HG03521 (cell line): ENCODE data around the gene TMEM138.
A peak's percentile ranks its signal among the peaks of the same experiment; 100 is the strongest.

Experiments
- ATAC-seq: cut with Tn5 transposase; IDR thresholded peaks from one replicate; pipeline ENCODE4 v1.9.1; 2021; ENCODE audit warnings: mild to moderate bottlenecking, moderate library complexity; ENCODE audit not compliant: unreplicated experiment

The TMEM138 gene

DNA sequence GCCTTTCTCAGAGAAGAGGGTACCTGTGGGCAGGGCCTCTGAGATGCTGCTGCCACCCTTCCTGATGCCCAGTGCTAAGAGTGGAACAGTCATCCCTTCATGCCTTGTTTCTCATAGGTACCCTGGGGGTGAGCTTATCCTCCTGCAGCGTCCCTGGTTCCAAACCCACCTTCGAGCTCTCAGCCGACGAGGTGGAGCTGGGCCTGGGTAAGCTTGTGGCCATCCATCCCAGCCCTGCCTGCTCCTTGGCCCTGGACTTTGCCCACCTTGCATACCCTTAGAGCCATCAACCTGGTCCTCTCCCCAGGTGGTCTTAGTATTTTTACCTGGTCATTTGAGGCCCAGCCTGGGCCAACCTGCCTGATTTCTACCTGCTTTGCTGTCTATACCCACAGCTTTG lies 20.5 kb upstream of the TMEM138 start:
- no peak for ATAC-seq

GRCh38 chr11:61342207-61342803 lies 19.9 kb upstream of the TMEM138 start:
- no peak for ATAC-seq

GRCh38 chr11:61343792-61344745 lies 18.1 kb upstream of the TMEM138 start:
- no peak for ATAC-seq

- ATAC-seq: no peak
Observed at GRCh38 chr11:61345170-61345610, 17.0 kb upstream of the TMEM138 start.

DNA sequence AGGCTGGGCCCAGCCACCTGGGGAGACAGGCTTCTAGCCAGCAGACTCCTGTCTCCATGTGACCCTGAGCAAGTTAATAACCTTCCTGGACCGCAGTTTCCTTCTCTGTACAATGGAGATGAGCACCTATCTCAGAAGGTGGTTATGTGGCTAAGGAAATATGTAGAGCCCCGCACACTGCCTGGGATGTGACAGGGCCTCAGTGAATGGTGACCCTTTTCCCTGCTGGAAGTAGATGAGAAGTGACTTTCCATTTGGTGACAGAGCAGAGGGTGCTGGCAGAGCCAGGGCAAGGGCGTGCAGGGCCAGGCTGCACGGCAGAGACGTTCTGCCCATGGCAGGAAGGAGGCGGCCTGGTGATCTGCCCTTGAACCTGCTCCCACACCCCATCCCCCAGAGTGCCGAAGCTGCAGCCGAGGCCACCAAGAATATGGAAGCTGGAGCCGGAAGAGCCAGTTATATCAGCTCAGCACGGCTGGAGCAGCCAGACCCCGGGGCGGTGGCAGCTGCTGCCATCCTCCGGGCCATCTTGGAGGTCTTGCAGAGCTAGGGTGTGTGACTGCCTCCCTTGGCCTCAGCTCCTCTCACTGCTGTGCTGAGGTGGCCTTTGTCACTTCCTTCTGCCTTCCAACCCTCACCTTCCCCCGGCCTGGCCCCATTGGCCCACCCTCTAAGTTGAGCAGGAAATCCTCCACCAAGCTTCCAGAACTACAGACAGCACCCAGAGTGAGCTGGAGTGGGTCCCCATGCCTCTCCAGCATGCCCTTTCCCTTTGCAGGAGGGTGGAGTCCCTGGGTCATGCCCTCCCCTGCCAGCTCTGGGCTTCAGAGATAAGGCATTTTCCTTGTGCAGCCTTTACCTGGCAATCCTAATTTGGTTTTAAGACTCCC lies 16.0 kb upstream of the TMEM138 start:
- no peak for ATAC-seq

- ATAC-seq: no peak
Observed at GRCh38 chr11:61347916-61348461, 14.2 kb upstream of the TMEM138 start.

- no peak for ATAC-seq
Observed at GRCh38 chr11:61349189-61349751, 12.9 kb upstream of the TMEM138 start.

GRCh38 chr11:61349916-61350315 lies 12.3 kb upstream of the TMEM138 start:
- ATAC-seq: no peak

DNA sequence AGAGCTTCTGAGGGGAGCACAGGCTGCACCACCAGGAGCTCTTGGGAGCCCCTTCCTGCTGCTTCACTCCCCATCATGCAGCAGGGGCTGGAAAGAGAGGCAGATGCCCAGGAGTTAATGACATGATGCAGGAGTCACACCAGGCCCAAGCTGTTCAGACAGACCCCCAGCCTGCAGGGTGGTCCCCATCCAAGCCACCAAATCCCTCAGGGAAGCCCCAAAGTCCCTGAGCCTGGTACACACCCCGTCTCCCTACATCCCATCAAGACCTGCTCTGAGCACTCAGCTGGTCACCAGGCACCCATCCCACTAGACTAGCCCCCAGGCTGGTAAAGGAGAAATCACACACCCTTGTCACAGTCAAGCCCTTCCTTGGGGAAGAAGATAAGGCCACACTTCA lies 11.8 kb upstream of the TMEM138 start:
- ATAC-seq: no peak

GRCh38 chr11:61350803-61351202 lies 11.4 kb upstream of the TMEM138 start:
- ATAC-seq: no peak

GRCh38 chr11:61352038-61352437 lies 10.1 kb upstream of the TMEM138 start:
- no peak for ATAC-seq

DNA sequence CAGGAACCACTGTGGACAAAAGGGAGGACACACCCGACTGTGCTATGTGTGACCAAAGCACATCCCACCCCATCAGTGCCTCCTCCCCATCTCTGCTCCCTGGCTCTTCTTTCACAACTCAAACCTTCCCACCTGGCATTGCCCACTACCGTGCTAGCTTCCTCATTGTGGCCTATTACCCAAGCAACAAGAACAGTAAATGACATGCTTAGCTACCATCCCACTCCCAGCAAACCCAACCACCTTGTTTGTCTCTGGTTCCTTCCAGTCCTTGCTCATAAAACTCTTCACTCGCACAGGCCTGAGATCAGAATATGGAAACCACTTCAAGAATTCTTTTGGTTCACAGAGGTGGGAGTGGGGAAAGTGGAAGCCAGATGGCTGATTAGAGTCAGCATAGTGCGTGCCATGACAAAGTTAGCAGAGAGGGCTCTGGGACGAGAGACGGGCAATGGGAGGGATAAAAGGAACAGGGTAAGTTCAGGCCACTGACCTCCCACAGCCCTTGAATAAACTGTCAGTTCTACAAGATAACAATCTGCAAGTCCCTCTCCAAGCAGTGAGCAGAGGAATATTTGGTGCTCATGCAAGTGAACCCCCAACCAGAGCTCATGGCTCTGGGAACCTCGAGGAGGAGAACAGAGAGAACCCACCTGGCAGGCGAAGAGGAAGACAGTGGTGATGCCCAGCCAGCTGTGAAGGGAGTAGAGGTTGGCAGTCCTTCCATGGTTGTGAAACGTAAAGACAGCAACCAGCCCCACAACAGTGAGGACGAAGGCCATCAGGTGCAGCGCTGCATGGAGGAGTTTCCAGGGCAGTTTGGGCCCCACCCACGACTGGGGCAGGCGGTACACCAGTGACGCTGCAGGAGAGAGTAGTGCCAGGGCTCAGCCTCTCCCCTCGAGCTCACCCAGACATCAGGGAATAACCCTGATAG lies 8.8 kb upstream of the TMEM138 start:
- ATAC-seq: no peak

GRCh38 chr11:61354208-61354607 lies 8.0 kb upstream of the TMEM138 start:
- ATAC-seq: no peak

- no peak for ATAC-seq
Observed at GRCh38 chr11:61356706-61357105, 5.5 kb upstream of the TMEM138 start.

DNA sequence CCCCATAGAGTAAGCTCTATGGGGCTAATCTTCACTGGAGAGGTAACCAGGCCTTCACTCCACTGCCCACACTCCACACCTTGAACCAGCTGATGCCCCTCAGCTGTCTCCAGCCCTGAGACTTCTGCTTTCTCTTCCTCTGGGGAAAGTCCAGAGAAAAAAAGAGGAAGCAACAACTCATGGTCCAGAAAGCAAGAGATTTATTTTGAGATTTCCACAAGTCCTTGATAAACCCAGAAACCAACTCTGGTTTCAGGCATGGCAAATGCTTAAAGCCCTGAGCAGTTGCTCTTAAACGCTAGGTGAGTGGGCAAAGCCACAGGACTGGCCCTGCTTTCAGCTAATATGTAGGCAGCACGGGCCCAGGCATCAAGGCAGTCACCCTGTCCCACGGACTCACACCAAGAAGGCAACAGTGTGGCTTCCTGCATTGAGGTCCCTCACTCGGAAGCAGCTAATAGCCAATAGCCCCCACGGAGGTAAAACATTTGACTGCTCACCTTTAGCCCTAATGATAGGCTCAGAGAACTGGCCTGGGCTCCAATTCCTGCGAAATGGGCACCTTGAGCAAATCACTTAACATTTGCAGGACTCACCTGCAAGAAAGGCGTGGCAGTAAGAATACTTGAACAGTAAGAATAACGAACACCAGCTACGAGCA lies 4.8 kb upstream of the TMEM138 start:
- ATAC-seq: peak; percentile 29

DNA sequence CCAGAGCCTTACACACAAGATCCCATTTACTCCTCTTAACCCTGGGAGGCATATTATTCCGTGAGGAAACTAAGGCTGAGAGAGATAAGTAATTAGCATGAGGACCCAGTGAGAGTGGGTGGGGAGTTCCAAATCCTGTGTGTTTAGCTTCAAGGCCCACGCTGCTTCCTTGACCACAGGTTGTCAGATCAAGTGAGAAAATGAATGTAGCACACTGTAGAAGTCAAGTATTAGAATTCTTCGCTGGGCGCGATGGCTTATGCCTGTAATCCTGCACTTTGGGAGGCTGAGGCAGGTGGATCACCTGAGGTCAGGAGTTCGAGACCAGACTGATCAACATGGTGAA lies 4.3 kb upstream of the TMEM138 start:
- ATAC-seq: no peak

GRCh38 chr11:61358566-61358965 lies 3.6 kb upstream of the TMEM138 start:
- no peak for ATAC-seq

GRCh38 chr11:61359516-61359915 lies 2.7 kb upstream of the TMEM138 start:
- no peak for ATAC-seq

- no peak for ATAC-seq
Observed at GRCh38 chr11:61361237-61361740, 885 bp upstream of the TMEM138 start.
